ENCODE results near the gene AMPH.

The AMPH gene

DNA sequence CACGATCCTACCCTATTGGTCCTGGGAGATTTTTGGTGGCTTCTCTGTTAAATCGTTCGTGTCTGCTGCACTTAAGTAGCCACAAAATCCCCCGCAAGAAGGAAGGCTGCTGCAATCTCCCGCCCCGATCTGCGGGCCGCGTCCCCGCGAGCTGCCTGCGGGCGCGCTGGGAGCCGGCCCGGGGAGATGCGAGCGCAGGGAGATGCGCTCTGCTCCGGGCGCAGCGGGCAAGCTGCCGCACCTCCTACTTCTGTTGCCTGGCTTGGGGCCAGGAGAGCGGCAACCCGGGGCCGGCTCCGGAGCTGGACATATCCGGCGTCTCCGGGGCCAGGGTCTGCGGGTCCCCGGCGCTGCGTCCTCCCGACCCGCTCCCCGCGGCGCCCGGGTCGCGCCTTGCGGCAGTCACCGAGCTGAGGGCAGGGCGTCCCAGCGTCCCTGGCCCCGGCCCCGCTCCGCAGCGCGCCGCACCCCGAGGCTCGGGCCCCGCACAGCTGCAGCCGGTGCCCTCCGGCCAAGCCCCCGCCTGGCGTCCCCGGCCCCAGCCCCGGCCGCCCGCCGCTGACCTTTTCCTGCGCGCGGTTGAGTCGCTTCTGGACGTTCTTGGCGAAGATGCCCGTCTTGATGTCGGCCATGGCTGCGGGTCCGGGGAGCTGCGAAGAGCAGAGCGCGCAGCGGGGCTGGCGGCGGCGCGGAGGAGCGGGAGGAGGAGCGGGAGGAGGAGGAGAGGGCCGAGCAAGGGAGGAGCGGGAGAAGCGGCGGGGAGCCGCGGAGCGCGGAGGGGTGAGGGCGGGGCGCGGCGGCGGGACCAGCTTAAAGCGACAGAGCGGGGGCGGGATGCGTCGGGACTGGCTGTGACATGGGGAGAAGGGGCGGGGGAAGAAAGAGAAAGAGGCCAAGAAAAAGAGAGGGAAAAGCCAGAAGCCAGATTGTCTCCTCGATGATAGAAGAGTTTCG is at the start of gene AMPH:
TSS of gene AMPH (minus strand) at position 654 of the 954 bp plus-strand sequence. CDS start at position 632, 22 bp downstream.
- in situ Hi-C loops (cut with MboI; ENCODE audit: low sequenced_read_pairs) = no loop called here

DNA sequence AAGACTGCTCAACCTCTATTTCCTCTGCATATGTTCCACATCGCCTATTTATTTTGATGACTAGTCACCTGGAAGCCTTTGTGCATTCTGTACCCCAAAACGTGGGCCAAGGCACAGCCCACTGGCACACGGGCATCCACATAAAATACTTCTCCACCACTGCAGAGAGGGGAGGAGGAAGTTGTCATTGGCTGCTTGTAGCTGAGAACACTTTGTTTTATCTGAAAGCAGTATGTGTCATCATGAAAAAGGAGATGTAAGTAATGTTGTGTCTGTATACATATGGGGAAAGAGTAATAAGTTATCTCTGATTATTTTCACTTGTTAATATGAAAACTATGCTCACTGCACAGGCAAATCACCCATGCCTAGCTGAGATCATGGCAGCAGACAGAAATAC is 48.2 kb upstream of the AMPH start:
- in situ Hi-C loops (cut with MboI; ENCODE audit: low sequenced_read_pairs) = no loop called here

- in situ Hi-C loops (cut with MboI; ENCODE audit: low sequenced_read_pairs) = no loop called here
Measured at GRCh38 chr7:38678698-38679054, 47.5 kb upstream of the AMPH start.

- in situ Hi-C loops (cut with MboI; ENCODE audit: low sequenced_read_pairs) = no loop called here
Measured at GRCh38 chr7:38677981-38678697, 47.0 kb upstream of the AMPH start.

DNA sequence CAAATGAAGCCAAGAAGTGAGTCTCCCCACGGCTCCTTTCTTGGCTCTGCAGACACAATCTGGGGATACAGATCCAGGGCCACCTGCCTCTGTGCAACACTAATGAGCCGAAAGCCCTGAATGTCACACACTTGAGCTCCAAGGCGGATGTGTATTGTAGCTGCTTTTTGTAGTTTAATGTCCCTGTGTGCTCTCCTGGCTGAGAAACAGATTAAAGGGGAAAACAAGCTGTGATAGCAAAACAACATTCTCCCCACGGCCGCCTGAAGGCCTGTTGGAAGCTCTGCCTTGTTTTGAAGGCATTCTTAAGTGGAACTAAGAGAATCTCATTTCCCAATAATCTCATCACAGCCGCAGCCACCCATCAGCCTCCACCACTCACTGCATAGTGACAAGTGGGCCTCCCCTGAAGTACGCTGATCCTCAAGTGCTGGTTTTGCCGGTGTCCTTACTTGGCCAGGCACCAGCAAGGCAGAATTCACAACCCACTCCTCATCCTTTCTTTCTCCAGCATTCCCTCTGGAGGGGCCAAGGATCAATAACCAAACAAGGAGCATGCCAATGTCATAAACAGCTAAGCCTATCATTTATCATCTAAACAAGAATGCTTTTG is 44.4 kb upstream of the AMPH start:
- in situ Hi-C loops (cut with MboI; ENCODE audit: low sequenced_read_pairs) = no loop called here

DNA sequence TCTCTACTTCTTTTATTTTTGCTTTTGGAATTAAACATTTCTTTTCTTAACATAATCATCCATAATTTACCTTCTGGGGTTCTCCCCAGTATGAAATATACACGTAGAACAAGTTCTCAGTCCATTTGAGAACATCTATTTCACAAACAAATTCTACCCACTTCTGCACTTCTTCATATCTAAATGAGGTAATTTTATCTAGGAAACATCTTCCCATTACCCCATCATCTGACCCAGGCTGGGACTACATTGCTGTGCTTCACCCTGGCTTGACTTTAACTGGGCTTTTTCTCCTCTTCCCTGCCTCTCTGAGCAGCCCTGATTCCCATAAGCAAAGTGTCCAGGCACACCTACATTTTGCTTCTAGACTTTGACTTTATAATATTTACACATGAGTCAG is 43.3 kb upstream of the AMPH start:
- in situ Hi-C loops (cut with MboI; ENCODE audit: low sequenced_read_pairs) = loop anchor here (25.0 kb wide), 1 partner anchor 262 kb away; no protein-coding TSS in a partner anchor

DNA sequence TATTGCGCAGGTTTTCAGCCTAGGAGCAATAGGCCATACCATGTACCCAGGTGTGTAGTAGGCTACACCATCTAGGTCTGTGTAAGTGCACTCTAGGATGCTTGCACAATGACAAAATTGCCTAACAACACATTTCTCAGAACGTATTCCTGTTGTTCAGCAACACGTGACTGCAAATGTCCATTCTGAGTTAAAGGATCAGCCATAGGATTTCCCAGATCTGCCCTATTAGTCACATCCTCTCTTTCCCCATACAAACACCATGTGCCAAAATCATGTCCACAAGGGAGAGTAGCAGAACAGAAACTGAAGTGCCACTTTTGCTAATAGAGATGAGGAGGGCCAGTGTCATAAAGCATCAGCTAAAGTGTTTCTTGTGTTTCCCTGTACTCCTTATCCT is 42.6 kb upstream of the AMPH start:
- in situ Hi-C loops (cut with MboI; ENCODE audit: low sequenced_read_pairs) = loop anchor here (25.0 kb wide), 1 partner anchor 261 kb away; no protein-coding TSS in a partner anchor

DNA sequence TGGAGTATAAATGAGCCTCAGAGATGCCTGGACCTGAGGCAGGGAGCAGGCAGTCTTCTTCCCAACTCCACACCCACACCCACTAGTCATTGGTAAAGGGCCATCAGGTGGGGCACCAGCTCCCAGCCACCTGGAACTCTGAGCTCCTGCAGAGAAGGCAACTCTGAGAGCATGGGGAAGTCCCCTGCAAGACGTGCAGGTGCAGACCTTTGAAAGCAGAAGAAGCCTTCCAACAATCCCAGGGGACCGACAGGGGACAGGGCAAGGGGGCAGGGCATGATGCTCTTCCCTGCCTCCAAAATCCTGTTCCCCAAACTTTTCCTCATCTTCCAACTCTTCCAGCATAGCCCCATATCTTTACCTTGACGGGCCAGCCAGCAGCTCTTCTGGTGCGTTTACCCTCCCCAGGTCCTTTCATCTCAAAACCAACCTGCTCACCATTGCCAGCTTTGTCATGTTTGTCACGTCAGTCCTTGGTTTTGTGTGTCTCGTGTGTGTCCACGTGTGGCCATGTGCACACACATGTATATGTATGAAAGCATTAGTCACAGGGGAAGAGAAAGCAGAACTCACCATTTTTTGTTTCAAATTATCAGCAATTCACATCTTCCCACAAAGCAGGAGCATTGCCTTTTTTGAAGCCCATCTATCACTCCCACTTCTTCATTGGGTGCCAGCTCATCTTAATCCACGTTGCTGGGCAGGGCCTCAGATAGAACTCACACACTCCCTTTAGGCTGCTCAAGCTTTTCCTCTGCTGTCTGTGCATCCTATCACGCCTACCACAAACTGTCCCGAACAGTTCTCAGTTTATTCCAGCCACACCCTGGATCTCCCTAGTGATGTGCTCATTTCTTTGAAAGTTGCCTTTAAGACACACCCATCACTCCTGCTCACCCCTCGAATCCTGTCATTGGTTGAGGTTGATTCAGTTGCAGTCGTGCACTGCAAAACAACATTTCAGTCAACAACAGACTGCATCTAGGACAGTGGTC is 41.0 kb upstream of the AMPH start:
- in situ Hi-C loops (cut with MboI; ENCODE audit: low sequenced_read_pairs) = loop anchor here (25.0 kb wide), 1 partner anchor 260 kb away; no protein-coding TSS in a partner anchor

GRCh38 chr7:38669965-38670520 is 38.9 kb upstream of the AMPH start:
- in situ Hi-C loops (cut with MboI; ENCODE audit: low sequenced_read_pairs) = loop anchor here (25.0 kb wide), 1 partner anchor 258 kb away; no protein-coding TSS in a partner anchor

DNA sequence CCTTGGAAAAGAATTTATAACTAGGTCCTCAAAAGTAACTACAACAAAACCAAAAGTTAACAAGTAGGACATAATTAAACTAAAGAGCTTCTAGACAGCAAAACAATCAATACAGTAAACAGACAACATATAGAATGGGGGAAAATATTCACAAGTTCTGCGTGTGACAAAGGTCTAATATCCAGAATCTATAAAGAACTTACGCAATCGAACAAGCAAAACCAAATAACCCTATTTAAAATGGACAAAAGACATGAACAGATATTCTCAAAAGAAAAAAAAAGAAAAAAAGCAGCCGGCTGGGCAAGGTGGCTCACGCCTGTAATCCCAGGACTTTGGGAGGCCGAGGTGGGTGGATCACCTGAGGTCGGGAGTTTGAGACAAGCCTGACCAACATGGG is 33.8 kb upstream of the AMPH start:
- in situ Hi-C loops (cut with MboI; ENCODE audit: low sequenced_read_pairs) = loop anchor here (25.0 kb wide), 1 partner anchor 253 kb away; no protein-coding TSS in a partner anchor

GRCh38 chr7:38660427-38661099 is 29.4 kb upstream of the AMPH start:
- in situ Hi-C loops (cut with MboI; ENCODE audit: low sequenced_read_pairs) = loop anchor here (25.0 kb wide), 1 partner anchor 248 kb away; no protein-coding TSS in a partner anchor

DNA sequence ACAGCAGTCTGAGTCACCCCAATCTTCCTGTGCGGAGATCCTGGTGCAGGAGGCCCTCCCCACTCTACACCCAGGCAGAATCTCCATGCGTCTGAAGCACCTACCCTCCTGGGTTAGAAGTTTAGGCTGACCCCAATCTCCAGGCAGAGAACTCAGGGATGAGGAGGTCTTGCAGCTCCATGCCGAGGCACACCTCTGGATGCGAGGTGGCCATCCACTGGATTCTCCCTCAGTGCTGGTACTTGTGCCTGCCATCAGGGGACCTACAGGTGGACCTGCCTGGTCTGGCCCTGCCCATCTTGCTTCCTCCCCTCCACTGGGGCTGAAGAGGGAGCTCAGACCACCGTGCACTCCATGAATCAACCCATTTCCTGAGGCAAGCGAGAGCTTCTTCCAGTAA is 28.8 kb upstream of the AMPH start:
- in situ Hi-C loops (cut with MboI; ENCODE audit: low sequenced_read_pairs) = loop anchor here (25.0 kb wide), 1 partner anchor 248 kb away; no protein-coding TSS in a partner anchor

GRCh38 chr7:38658921-38659320 is 27.7 kb upstream of the AMPH start:
- in situ Hi-C loops (cut with MboI; ENCODE audit: low sequenced_read_pairs) = loop anchor here (25.0 kb wide), 1 partner anchor 247 kb away; no protein-coding TSS in a partner anchor

- in situ Hi-C loops (cut with MboI; ENCODE audit: low sequenced_read_pairs) = loop anchor here (25.0 kb wide), 1 partner anchor 245 kb away; no protein-coding TSS in a partner anchor
Measured at GRCh38 chr7:38656968-38657367, 25.8 kb upstream of the AMPH start.

DNA sequence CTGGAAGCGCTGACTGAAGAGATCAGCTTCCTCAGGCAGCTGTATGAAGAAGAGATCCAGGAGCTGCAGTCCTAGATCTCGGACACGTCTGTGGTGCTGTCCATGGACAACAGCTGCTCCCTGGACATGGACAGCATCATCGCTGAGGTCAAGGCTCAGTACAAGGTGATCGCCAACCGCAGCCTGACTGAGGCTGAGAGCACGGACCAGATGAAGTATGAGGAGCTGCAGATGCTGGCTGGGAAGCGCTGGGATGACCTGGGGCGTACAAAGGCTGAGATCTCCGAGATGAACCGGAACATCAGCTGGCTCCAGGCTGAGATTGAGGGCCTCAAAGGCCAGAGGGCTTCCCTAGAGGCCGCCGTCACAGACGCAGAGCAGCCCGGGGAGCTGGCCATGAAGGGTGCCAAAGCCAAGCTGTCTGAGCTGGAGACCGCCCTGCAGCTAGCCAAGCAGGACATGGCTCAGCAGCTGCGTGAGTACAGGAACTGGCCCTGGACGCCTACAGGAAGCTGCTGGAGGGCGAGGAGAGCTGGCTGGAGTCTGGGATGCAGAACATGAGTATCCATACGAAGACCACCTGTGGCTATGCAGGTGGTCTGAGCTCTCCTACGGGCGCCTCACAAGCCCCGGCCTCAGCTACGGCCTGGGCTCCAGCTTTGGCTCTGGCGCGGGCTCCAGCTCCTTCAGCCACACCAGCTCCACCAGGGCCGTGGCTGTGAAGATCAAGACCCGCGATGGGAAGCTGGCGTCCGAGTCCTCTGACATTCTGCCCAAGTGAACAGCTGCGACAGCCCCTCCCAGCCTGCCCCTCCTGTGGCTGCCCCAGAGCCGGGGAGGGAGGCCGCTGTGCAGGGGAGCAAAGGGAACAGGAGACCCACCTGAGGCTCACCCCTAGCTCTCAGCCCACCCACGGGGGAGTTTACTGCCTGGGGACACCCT is 24.9 kb upstream of the AMPH start:
- in situ Hi-C loops (cut with MboI; ENCODE audit: low sequenced_read_pairs) = loop anchor here (25.0 kb wide), 1 partner anchor 244 kb away; no protein-coding TSS in a partner anchor

DNA sequence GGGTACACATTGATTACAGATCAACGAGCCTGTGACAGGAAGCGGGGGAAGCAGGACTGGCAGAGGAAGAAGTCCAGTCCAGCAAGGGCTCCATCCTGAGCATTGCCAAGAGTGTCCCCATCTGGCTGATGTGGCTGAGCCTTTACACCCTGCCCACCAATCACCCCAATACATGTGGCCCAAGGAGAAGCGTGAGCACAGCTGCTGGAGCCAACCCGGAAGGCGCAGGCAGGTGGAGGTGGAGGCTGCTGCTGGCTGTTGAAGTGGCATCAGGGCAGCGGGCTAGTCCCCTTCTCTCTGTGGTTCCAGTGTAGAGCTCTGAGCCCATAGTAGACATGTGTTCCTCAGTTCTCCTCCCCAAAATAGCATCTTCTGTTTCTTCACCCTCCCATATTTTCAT is 6.8 kb upstream of the AMPH start:
- in situ Hi-C loops (cut with MboI; ENCODE audit: low sequenced_read_pairs) = no loop called here

- in situ Hi-C loops (cut with MboI; ENCODE audit: low sequenced_read_pairs) = no loop called here
Measured at GRCh38 chr7:38632411-38632810, 1.2 kb upstream of the AMPH start.
